GM12878 (cell line): Measurements from ENCODE around the gene RANGAP1. TPM values are rescaled to one million over a fixed set of nuclear protein-coding genes. Genes with fewer than 3 reads are reported as not detected.

Experiments
- ATAC-seq: fragments of 200-7000 bp; cut with Tn5 transposase; 3 replicates; pipeline ENCODE4 v1.9.1; 2020; ENCODE audit warnings: mild to moderate bottlenecking, moderate library complexity
- BruUV-seq: library from RNA; stranded (reverse); fragments of 400-500 nt; replicated peaks from 2 replicates; lab custom pipeline; 2021; lab: Mats Ljungman, UMichigan
- CTCF ChIA-PET: fragments of 300-600 bp; sonication (Branson Sonifier 250); formaldehyde crosslinking; extraction: SDS; loops from one replicate; lab custom pipeline; 2021; ENCODE audit warnings: inconsistent platforms; lab: Yijun Ruan, JAX
- POLR2A ChIA-PET: fragments of 350-600 bp; formaldehyde crosslinking; extraction: SDS; loops from one replicate; lab custom pipeline; 2021; ENCODE audit warnings: inconsistent platforms; lab: Charles Lee
- RAD21 ChIA-PET: fragments of 300-600 bp; sonication (Branson Sonifier 250); formaldehyde crosslinking; loops from one replicate; lab custom pipeline; 2023; ENCODE audit warnings: antibody characterized with exemption; ENCODE audit not compliant: unreplicated experiment; lab: Charles Lee
- SMC1A ChIA-PET: fragments of 300-600 bp; sonication (Branson Sonifier 250); formaldehyde crosslinking; loops from one replicate; lab custom pipeline; 2023; ENCODE audit not compliant: unreplicated experiment, uncharacterized antibody; lab: Charles Lee
- DNase-seq: peaks from one replicate; pipeline ENCODE4 v3.0.0-alpha.2; 2011; ENCODE audit warnings: low read depth, low spot score
- FAIRE-seq: peaks from 3 replicates; lab custom pipeline; 2011; peaks lifted over from hg19 to GRCh38; lab: Jason Lieb, UNC
- H2AFZ ChIP-seq: 2 replicates; pipeline ENCODE4 v1.6.0; 2011; ENCODE audit warnings: low read depth, low read length, control low read depth; ENCODE audit not compliant: control insufficient read depth
- H3K27ac ChIP-seq: 2 replicates; pipeline ENCODE4 v1.5.1; 2011; ENCODE audit warnings: control low read depth; ENCODE audit not compliant: control insufficient read depth, insufficient read depth
- H3K27me3 ChIP-seq, 2 experiments: replicated peaks in 1 of 2; 2 replicates each; pipeline versions ENCODE4 v1.6.0 to v1.6.1; 2011; ENCODE audit warnings: low read length in 1 of 2; ENCODE audit not compliant: control insufficient read depth in 2 of 2, insufficient read depth in 2 of 2
- H3K36me3 ChIP-seq, 2 experiments: 2 replicates each; pipeline ENCODE4 v1.5.1; 2011; ENCODE audit warnings: low read length in 1 of 2; ENCODE audit not compliant: control insufficient read depth in 2 of 2, insufficient read depth in 2 of 2
- H3K4me1 ChIP-seq: 2 replicates; pipeline ENCODE4 v1.6.1; 2011; ENCODE audit warnings: mild to moderate bottlenecking, low read length, moderate library complexity, mixed read lengths; ENCODE audit not compliant: control insufficient read depth, insufficient read depth
- H3K4me2 ChIP-seq: 2 replicates; pipeline ENCODE4 v1.6.0; 2011; ENCODE audit warnings: control low read depth; ENCODE audit not compliant: control insufficient read depth, insufficient read depth
- H3K4me3 ChIP-seq: fragments of 200-600 bp; sonication (generic); 2 replicates; pipeline ENCODE4 v1.5.1; 2016
- H3K79me2 ChIP-seq: 2 replicates; pipeline ENCODE4 v1.6.0; 2011; ENCODE audit warnings: low read length; ENCODE audit not compliant: control insufficient read depth, insufficient read depth
- H3K9ac ChIP-seq: 2 replicates; pipeline ENCODE4 v1.8.0; 2011; ENCODE audit warnings: low read length, control low read depth, mixed read lengths; ENCODE audit not compliant: control insufficient read depth, insufficient read depth
- H3K9me3 ChIP-seq: replicated peaks from 3 replicates; pipeline ENCODE4 v1.5.1; 2011; ENCODE audit warnings: mild to moderate bottlenecking, low read length; ENCODE audit not compliant: control insufficient read depth, insufficient read depth
- H4K20me1 ChIP-seq: 2 replicates; pipeline ENCODE4 v1.6.0; 2011; ENCODE audit not compliant: control insufficient read depth, insufficient read depth
- CHD1 ChIP-seq: IDR thresholded peaks from 2 replicates; pipeline ENCODE4 v1.6.1; 2012; ENCODE audit warnings: low read depth, low read length, improper control_type of control experiment
- POLR2AphosphoS5 ChIP-seq: IDR thresholded peaks from 2 replicates; pipeline ENCODE4 v1.6.1; 2011; ENCODE audit warnings: mild to moderate bottlenecking, low read length, inconsistent platforms
- RBBP5 ChIP-seq: fragments of 200-600 bp; sonication (generic); conservative IDR thresholded peaks from 2 replicates; pipeline ENCODE4 v1.6.1; 2016
- RELA ChIP-seq: fragments of 450-650 bp; IDR thresholded peaks from 2 replicates; pipeline ENCODE4 v1.8.0; 2014; ENCODE audit warnings: borderline replicate concordance; ENCODE audit not compliant: partially characterized antibody
- TCF7 ChIP-seq: IDR thresholded peaks from 2 replicates; pipeline ENCODE4 v1.6.1; 2014; ENCODE audit warnings: antibody characterized with exemption, borderline replicate concordance
- WGBS: methylation state at CpG from one replicate; pipeline ENCODE4 v1.1.6; 2016; ENCODE audit warnings: low lambda C conversion rate; ENCODE audit not compliant: insufficient replicate concordance, insufficient coverage; ENCODE audit errors: missing lambda C conversion rate; 5-methylcytosine and 5-hydroxymethylcytosine counted together
- in situ Hi-C: fragments of 300-500 bp; cut with MboI; formaldehyde crosslinking; loops from 9 replicates; pipeline ENCODE4 v1.14.3; 2018; ENCODE audit warnings: mixed read lengths
- intact Hi-C: fragments of 100-400 bp; cut with micrococcal nuclease; formaldehyde crosslinking; loops from one replicate; pipeline ENCODE4 v1.14.2; 2022; ENCODE audit not compliant: unreplicated experiment
- polyA plus RNA-seq, 11 experiments: library from polyadenylated mRNA; depleted of rRNA in 4 of 11; unstranded in 6 of 11; stranded (reverse) in 5 of 11; fragments of >200 nt; fragmentation: Nextera tagmentation in 4 of 11; fragmentation: Illumina TruSeq in 1 of 11; extraction: Ambion mirVana in 4 of 11; extraction: Trizol in 1 of 11; gene quantifications; 1 replicate in 1 of 11; 2 replicates in 10 of 11; pipeline versions ENCODE4 v1.2.1 to v1.2.3, GENCODE V29; 2011 to 2016; ENCODE audit warnings: inconsistent platforms in 2 of 11, missing spikeins in 2 of 11, low read depth in 1 of 11
- total RNA-seq, 4 experiments: library from RNA; depleted of rRNA in 3 of 4; stranded (reverse); fragments of >200 nt in 3 of 4; fragmentation: Illumina TruSeq in 1 of 4; extraction: Trizol in 1 of 4; gene quantifications; 2 replicates each; pipeline versions ENCODE4 v1.2.1 to v1.2.3, GENCODE V29; 2013 to 2021

RANGAP1 gene
- total and polyA plus RNA-seq, 10 of the 15 experiments (the other 5 are each of a cell fraction or from before 2014, with no cell fraction given), result 2.5 to 109 (median 60.2) TPM

GRCh38 chr22:41330169-41330568 lies 44.2 kb upstream of the RANGAP1 start:
- DNase-seq (no peak), ATAC-seq (no peak), FAIRE-seq (no peak)
- in situ Hi-C loops, result no loop called here
- H3K27me3 ChIP-seq, result no peaks in the 10 kb centered on the region
- H3K9ac ChIP-seq, result no peak overlapping the region
- H3K4me1 ChIP-seq, result no peaks in the 10 kb centered on the region
- no peaks in the 10 kb centered on the region for H3K9me3 ChIP-seq
- H3K36me3 ChIP-seq, result peaks cover 15 to 36% of the 10 kb centered on the region in 2 experiments; a peak in 3 of 4 replicates
- intact Hi-C loops, result no loop called here
- H3K4me2 ChIP-seq, result no peak overlapping the region
- H3K79me2 ChIP-seq, result no peaks in the 10 kb centered on the region
- H3K4me3 ChIP-seq, result no peak overlapping the region
- TF ChIP-seq CHD1, result no peak
- no peak for TF ChIP-seq TCF7
- TF ChIP-seq POLR2AphosphoS5, result no peak
- ChIA-PET CTCF (no interaction called here), RAD21 (no interaction called here), SMC1A (no interaction called here), POLR2A (interaction anchor here (0.5 kb wide), 1 partner anchor 24 kb away, joined by 3 read pairs; no protein-coding TSS in a partner anchor)
- no peaks in the 10 kb centered on the region for H4K20me1 ChIP-seq
- BruUV-seq, result no TSS peak
- no peak overlapping the region for H3K27ac ChIP-seq
- WGBS, result 92% methylated on average over 7 of the region's 7 CpGs
- H2AFZ ChIP-seq, result no peak overlapping the region

DNA sequence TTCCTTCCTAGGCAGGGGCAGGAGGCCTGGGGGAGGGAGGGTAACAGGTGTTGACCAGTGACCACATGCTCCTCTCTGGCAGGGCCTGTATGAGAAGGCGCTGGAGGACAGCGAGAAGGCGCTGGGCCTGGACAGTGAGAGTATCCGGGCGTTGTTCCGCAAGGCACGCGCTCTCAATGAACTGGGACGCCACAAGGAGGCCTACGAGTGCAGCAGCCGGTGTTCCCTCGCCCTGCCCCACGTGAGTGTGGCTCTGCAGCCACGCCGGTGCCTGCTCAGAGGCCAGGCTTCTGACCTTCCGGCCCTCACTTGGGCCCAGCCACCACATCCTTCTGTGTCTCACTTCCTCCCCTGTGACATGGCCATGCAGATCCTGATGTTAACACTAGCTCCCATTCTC lies 41.1 kb upstream of the RANGAP1 start:
- ChIA-PET POLR2A (no interaction called here), CTCF (no interaction called here), RAD21 (no interaction called here), SMC1A (no interaction called here)
- no peak overlapping the region for H3K9ac ChIP-seq
- no peak for ATAC-seq
- in situ Hi-C loops (no loop called here), intact Hi-C loops (no loop called here)
- no peaks in the 10 kb centered on the region for H4K20me1 ChIP-seq
- no peak overlapping the region for H3K4me2 ChIP-seq
- FAIRE-seq, result no peak
- no peak overlapping the region for H3K27ac ChIP-seq
- no peaks in the 10 kb centered on the region for H3K27me3 ChIP-seq
- H3K4me1 ChIP-seq, result no peaks in the 10 kb centered on the region
- BruUV-seq, result no TSS peak
- 91% methylated on average over 16 of the region's 16 CpGs for WGBS
- H3K79me2 ChIP-seq, result no peaks in the 10 kb centered on the region
- no peak overlapping the region for H3K4me3 ChIP-seq
- no peaks in the 10 kb centered on the region for H3K9me3 ChIP-seq
- DNase-seq, result no peak
- TF ChIP-seq RELA (no peak), RBBP5 (no peak)
- H3K36me3 ChIP-seq, result peaks cover 18 to 34% of the 10 kb centered on the region in 2 experiments; a peak in 3 of 4 replicates
- H2AFZ ChIP-seq, result no peak overlapping the region
